Activated CD8-positive, alpha-beta memory T cell treated with anti-CD3 and anti-CD28 coated beads, Interleukin-2, amount 50 U/mL, for 24 hours (primary cell): Measurements from ENCODE around the gene VAT1.
"Not testable (repeated sequence)": the region's sequence is repeated elsewhere in the genome, so short reads cannot be mapped to it uniquely, and the experiment has no call there.

Experiments used
- DNase-seq: peaks from one replicate; pipeline ENCODE4 v3.0.0-alpha.2; 2020; ENCODE audit errors: extremely low read depth

The VAT1 gene

GRCh38 chr17:42973323-42973722 lies 48.9 kb downstream of the VAT1 start:
- not testable (repeated sequence) for DNase-seq

GRCh38 chr17:42971589-42971988 lies 50.6 kb downstream of the VAT1 start:
- DNase-seq = no peak

- no peak for DNase-seq
Measured at GRCh38 chr17:42969001-42969581, 53.1 kb downstream of the VAT1 start.

DNA sequence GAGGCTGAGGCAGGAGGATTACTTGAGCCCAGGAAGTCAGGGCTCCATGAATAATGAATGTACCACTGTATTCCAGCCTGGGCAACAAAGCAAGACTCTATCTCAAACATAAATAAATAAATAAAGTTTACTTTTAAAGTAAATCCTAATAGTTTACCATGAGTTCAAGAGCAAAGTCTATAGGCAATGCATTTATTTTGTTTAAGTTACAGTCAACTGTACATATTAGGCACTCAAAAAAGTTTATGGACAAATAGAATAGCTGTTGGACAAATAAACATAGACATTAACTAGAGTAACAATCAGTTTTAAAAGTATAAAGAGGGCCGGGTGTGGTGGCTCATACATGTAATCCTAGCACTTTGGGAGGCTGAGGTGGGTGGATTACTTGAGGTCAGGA lies 54.3 kb downstream of the VAT1 start:
- no peak for DNase-seq
